ENCODE measurements around the gene PDE8B. TPM values are rescaled to one million over a fixed set of nuclear protein-coding genes. Genes with fewer than 3 reads are reported as not detected.

Gene PDE8B
- total RNA-seq, 1 donor from 2014 or later, result 5.3 TPM

GRCh38 chr5:77356740-77357139 lies 146.3 kb downstream of the PDE8B start:
- Histone ChIP-seq H3K36me3 (no peaks in the 10 kb centered on the region), H3K9me3 (no peaks in the 10 kb centered on the region), H3K27me3 (ENCODE audit: low read depth) (no peaks in the 10 kb centered on the region), H3K4me3 (no peak overlapping the region), H3K4me1 (no peaks in the 10 kb centered on the region), H3K27ac (no peak overlapping the region)
- DNase-seq, result no peak
- no peak for TF ChIP-seq CTCF (IDR thresholded peaks at IDR 0.05)
- intact Hi-C loops (cut with DNase I), result no loop called here
- ATAC-seq, result no peak

- Histone ChIP-seq H3K36me3 (no peaks in the 10 kb centered on the region), H3K4me1 (no peaks in the 10 kb centered on the region), H3K27me3 (ENCODE audit: low read depth) (no peaks in the 10 kb centered on the region), H3K27ac (no peak overlapping the region), H3K4me3 (no peak overlapping the region), H3K9me3 (no peaks in the 10 kb centered on the region)
- DNase-seq, result no peak
- no peak for TF ChIP-seq CTCF (IDR thresholded peaks at IDR 0.05)
- intact Hi-C loops (cut with DNase I), result no loop called here
- no peak for ATAC-seq
Observed at GRCh38 chr5:77358255-77359205, 148.1 kb downstream of the PDE8B start.

- Histone ChIP-seq H3K9me3 (no peaks in the 10 kb centered on the region), H3K27ac (no peak overlapping the region), H3K27me3 (ENCODE audit: low read depth) (no peaks in the 10 kb centered on the region), H3K4me3 (no peak overlapping the region), H3K4me1 (no peaks in the 10 kb centered on the region), H3K36me3 (no peaks in the 10 kb centered on the region)
- ATAC-seq, result no peak
- no peak for DNase-seq
- intact Hi-C loops (cut with DNase I), result no loop called here
- TF ChIP-seq CTCF (IDR thresholded peaks at IDR 0.05), result no peak
Observed at GRCh38 chr5:77359231-77359630, 148.8 kb downstream of the PDE8B start.

- Histone ChIP-seq H3K4me3 (no peak overlapping the region), H3K4me1 (no peaks in the 10 kb centered on the region), H3K9me3 (no peaks in the 10 kb centered on the region), H3K27me3 (ENCODE audit: low read depth) (no peaks in the 10 kb centered on the region), H3K36me3 (no peaks in the 10 kb centered on the region), H3K27ac (no peak overlapping the region)
- intact Hi-C loops (cut with DNase I), result no loop called here
- DNase-seq (no peak), ATAC-seq (no peak)
- TF ChIP-seq CTCF (IDR thresholded peaks at IDR 0.05), result no peak
Observed at GRCh38 chr5:77360381-77360780, 149.9 kb downstream of the PDE8B start.

- no peaks in the 10 kb centered on the region for H3K9me3 ChIP-seq
- H3K36me3 ChIP-seq, result no peaks in the 10 kb centered on the region
- no peak overlapping the region for H3K27ac ChIP-seq
- intact Hi-C loops (cut with DNase I), result no loop called here
- ATAC-seq (no peak), DNase-seq (no peak)
- TF ChIP-seq CTCF (IDR thresholded peaks at IDR 0.05), result no peak
- H3K27me3 ChIP-seq (ENCODE audit: low read depth), result no peaks in the 10 kb centered on the region
- no peak overlapping the region for H3K4me3 ChIP-seq
- H3K4me1 ChIP-seq, result no peaks in the 10 kb centered on the region
Observed at GRCh38 chr5:77360973-77361372, 150.5 kb downstream of the PDE8B start.

Measured in lower lobe of right lung (tissue), 2 donors.